ENCODE data around the gene PEX12. TPM values are rescaled to one million over a fixed set of nuclear protein-coding genes. Genes with fewer than 3 reads are reported as not detected.

The PEX12 gene
- total RNA-seq, 2 donors from 2014 or later, result 4.0 to 4.8 TPM

DNA sequence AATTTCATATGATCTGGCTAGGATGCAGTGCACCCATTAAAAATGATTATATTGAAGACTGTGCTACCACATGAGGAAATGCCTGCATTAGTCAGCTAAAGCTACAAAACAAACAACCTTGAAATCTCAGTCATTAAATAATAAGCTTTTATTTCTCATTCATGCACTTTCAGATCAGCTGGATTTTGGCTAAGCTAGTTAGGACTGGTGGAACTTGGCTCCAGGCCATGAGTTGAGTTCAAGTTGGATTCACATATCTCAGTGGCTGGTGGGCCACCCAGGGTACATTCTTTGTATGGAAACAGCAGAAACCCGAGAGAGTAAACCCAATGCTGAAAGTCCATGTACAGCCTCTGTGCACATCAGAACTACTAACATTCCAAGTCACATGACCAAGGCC, 34.5 kb downstream of the PEX12 start:
- Histone ChIP-seq H3K4me1 (ENCODE audit: control insufficient read depth, insufficient read depth, low read length) (no peaks in the 10 kb centered on the region), H3K27ac (ENCODE audit: low read depth, low read length) (no peak overlapping the region), H3K9ac (ENCODE audit: extremely low read depth, low read length, poor library complexity, severe bottlenecking) (no peak overlapping the region), H3K27me3 (ENCODE audit: control insufficient read depth, insufficient read depth, low read length, poor library complexity, severe bottlenecking) (peaks cover 25% of the 10 kb centered on the region), H3K36me3 (ENCODE audit: control insufficient read depth, insufficient read depth, low read length) (no peaks in the 10 kb centered on the region), H3K4me3 (ENCODE audit: low read length) (no peak overlapping the region), H3K9me3 (ENCODE audit: control insufficient read depth, low read length) (no peaks in the 10 kb centered on the region)
- H3K27me3 Mint-ChIP-seq (ENCODE audit: insufficient read depth), result peaks cover 26% of the 10 kb centered on the region
- H3K4me3 Mint-ChIP-seq, result no peak overlapping the region
- H3K36me3 Mint-ChIP-seq (ENCODE audit: low read depth), result no peaks in the 10 kb centered on the region
- TF ChIP-seq, protein P1, sequence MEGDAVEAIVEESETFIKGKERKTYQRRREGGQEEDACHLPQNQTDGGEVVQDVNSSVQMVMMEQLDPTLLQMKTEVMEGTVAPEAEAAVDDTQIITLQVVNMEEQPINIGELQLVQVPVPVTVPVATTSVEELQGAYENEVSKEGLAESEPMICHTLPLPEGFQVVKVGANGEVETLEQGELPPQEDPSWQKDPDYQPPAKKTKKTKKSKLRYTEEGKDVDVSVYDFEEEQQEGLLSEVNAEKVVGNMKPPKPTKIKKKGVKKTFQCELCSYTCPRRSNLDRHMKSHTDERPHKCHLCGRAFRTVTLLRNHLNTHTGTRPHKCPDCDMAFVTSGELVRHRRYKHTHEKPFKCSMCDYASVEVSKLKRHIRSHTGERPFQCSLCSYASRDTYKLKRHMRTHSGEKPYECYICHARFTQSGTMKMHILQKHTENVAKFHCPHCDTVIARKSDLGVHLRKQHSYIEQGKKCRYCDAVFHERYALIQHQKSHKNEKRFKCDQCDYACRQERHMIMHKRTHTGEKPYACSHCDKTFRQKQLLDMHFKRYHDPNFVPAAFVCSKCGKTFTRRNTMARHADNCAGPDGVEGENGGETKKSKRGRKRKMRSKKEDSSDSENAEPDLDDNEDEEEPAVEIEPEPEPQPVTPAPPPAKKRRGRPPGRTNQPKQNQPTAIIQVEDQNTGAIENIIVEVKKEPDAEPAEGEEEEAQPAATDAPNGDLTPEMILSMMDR (conservative IDR thresholded peaks at IDR 0.05), result no peak
- WGBS, 2 experiments (ENCODE audit: insufficient coverage in 1 of 2, insufficient read length in 1 of 2), result 84 to 88% methylated on average over 1 of the region's 1 CpG
- peaks cover 1% of the 10 kb centered on the region for H3K4me1 Mint-ChIP-seq
- no peak for DNase-seq
- no peaks in the 10 kb centered on the region for H3K9me3 Mint-ChIP-seq
- H3K27ac Mint-ChIP-seq, result no peak overlapping the region

DNA sequence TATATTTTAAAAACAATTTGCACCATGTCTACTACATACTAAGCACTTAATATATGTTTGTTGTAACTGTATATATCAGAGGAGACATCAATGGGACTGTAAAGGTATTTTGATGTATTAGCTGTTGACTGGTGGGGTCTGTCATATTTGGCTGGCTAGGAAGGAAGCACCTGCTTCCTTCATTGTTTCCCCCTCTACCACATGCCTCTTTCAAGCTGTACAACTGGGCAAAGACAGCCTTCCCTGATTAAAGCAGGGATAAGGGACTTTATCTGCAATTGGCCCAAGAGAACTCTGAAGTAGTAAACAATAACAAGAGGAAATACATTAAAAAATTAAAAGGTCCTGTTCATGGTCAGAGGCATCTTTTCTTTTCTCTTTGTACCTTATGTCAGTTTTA, 35.4 kb downstream of the PEX12 start:
- no peaks in the 10 kb centered on the region for H3K9me3 ChIP-seq (ENCODE audit: control insufficient read depth, low read length)
- H3K27ac ChIP-seq (ENCODE audit: low read depth, low read length), result no peak overlapping the region
- H3K27me3 ChIP-seq (ENCODE audit: control insufficient read depth, insufficient read depth, low read length, poor library complexity, severe bottlenecking), result peaks cover 17% of the 10 kb centered on the region
- H3K9me3 Mint-ChIP-seq, result no peaks in the 10 kb centered on the region
- H3K27ac Mint-ChIP-seq, result no peak overlapping the region
- H3K4me3 Mint-ChIP-seq, result no peak overlapping the region
- peaks cover 18% of the 10 kb centered on the region for H3K27me3 Mint-ChIP-seq (ENCODE audit: insufficient read depth)
- no peaks in the 10 kb centered on the region for H3K4me1 ChIP-seq (ENCODE audit: control insufficient read depth, insufficient read depth, low read length)
- no peaks in the 10 kb centered on the region for H3K36me3 ChIP-seq (ENCODE audit: control insufficient read depth, insufficient read depth, low read length)
- no peak overlapping the region for H3K9ac ChIP-seq (ENCODE audit: extremely low read depth, low read length, poor library complexity, severe bottlenecking)
- H3K4me3 ChIP-seq (ENCODE audit: low read length), result no peak overlapping the region
- TF ChIP-seq, protein P1 (conservative IDR thresholded peaks at IDR 0.05), result no peak
- DNase-seq, result no peak
- H3K36me3 Mint-ChIP-seq (ENCODE audit: low read depth), result no peaks in the 10 kb centered on the region
- no peaks in the 10 kb centered on the region for H3K4me1 Mint-ChIP-seq

DNA sequence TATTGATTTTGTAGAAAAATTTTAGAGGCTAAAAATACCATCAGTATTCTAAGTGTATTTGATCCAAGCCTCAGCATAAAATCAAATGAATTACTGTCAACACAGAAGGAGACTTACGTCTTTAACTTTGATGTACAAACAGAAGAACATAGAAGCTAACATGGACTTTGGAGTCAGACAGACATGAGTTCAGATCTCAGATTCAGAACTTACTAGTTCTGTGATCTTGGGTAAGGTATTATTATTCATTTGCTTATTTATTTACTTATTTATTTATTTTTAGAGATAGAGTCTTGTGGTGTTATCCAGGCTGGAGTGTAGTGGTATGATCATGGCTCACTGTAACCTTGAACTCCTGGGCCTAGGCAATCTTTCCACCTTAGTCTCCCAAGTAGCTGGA, 36.9 kb downstream of the PEX12 start:
- H3K27me3 ChIP-seq (ENCODE audit: control insufficient read depth, insufficient read depth, low read length, poor library complexity, severe bottlenecking), result peaks cover 5% of the 10 kb centered on the region
- H3K9ac ChIP-seq (ENCODE audit: extremely low read depth, low read length, poor library complexity, severe bottlenecking), result no peak overlapping the region
- TF ChIP-seq, protein P1 (conservative IDR thresholded peaks at IDR 0.05), result no peak
- no peaks in the 10 kb centered on the region for H3K4me1 Mint-ChIP-seq
- H3K27ac Mint-ChIP-seq, result no peak overlapping the region
- no peak overlapping the region for H3K4me3 ChIP-seq (ENCODE audit: low read length)
- no peaks in the 10 kb centered on the region for H3K36me3 Mint-ChIP-seq (ENCODE audit: low read depth)
- no peaks in the 10 kb centered on the region for H3K9me3 Mint-ChIP-seq
- no peaks in the 10 kb centered on the region for H3K4me1 ChIP-seq (ENCODE audit: control insufficient read depth, insufficient read depth, low read length)
- H3K9me3 ChIP-seq (ENCODE audit: control insufficient read depth, low read length), result no peaks in the 10 kb centered on the region
- WGBS, 2 experiments (ENCODE audit: insufficient coverage in 1 of 2, insufficient read length in 1 of 2), result 86 to 89% methylated on average over 1 of the region's 1 CpG
- no peak overlapping the region for H3K4me3 Mint-ChIP-seq
- no peak for DNase-seq
- no peak overlapping the region for H3K27ac ChIP-seq (ENCODE audit: low read depth, low read length)
- no peaks in the 10 kb centered on the region for H3K36me3 ChIP-seq (ENCODE audit: control insufficient read depth, insufficient read depth, low read length)
- H3K27me3 Mint-ChIP-seq (ENCODE audit: insufficient read depth), result peaks cover 12% of the 10 kb centered on the region
